NCI-H748 (cell line): ENCODE results near the gene LMBRD1.
"Not testable (repeated sequence)": the region's sequence is repeated elsewhere in the genome, so short reads cannot be mapped to it uniquely, and the experiment has no call there.

ENCODE experiments used
- DNase-seq: peaks from one replicate; lab custom pipeline; 2025; ENCODE audit not compliant: unreplicated experiment; lab: John Stamatoyannopoulos, UW

LMBRD1 gene

DNA sequence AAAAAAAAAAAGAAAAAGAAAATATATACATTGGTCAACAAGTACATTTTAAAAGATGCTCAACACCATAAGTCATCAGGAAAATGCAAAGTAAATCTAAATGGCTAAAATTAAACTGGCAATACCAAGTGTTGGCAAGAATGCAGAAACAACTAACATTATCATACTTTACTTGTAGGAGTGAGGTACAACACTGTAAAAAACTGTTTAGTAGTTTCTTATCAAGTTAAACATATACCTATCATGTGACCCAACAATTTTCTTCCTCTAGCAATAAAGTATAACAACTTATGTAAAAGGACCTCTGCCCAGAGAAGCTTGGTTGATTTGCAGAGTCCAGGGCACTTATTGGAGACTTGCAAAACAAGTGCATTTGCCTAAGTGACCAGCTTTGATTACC lies 40.4 kb downstream of the LMBRD1 start:
- no peak for DNase-seq

GRCh38 chr6:69735027-69735426 lies 61.8 kb downstream of the LMBRD1 start:
- DNase-seq = no peak

GRCh38 chr6:69732640-69733039 lies 64.2 kb downstream of the LMBRD1 start:
- peak; percentile 19 for DNase-seq

GRCh38 chr6:69732045-69732444 lies 64.8 kb downstream of the LMBRD1 start:
- no peak for DNase-seq

- peak; percentile 8 for DNase-seq
These were observed 66.8 kb downstream of the LMBRD1 start for GRCh38 chr6:69729870-69730449.

GRCh38 chr6:69722683-69723082 lies 74.1 kb downstream of the LMBRD1 start:
- no peak for DNase-seq

GRCh38 chr6:69719602-69720193 lies 77.1 kb downstream of the LMBRD1 start:
- DNase-seq = peak; percentile 46

GRCh38 chr6:69706724-69707123 lies 90.1 kb downstream of the LMBRD1 start:
- DNase-seq = no peak

GRCh38 chr6:69705954-69706353 lies 90.9 kb downstream of the LMBRD1 start:
- DNase-seq = no peak

DNA sequence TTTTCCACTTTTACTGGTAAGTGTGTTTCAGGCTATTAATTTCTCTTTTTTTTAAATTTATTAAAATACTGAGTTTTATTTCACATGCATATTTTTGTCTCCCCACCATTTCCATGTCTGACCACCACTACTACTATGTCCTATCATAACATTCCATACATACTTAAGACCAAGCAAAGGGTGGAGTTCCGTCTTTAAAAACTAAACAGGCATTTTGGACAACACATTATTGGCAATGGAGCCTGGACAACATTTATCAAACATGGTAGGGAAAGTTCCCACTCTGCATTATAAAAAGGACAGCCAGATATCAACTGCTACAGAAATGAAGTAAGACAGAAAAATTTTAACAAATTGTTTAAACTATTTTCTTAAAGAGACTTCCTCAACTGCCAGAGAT lies 91.9 kb downstream of the LMBRD1 start:
- no peak for DNase-seq

GRCh38 chr6:69699655-69700054 lies 97.2 kb downstream of the LMBRD1 start:
- no peak for DNase-seq

GRCh38 chr6:69696273-69696672 lies 100.5 kb downstream of the LMBRD1 start:
- DNase-seq = no peak

DNA sequence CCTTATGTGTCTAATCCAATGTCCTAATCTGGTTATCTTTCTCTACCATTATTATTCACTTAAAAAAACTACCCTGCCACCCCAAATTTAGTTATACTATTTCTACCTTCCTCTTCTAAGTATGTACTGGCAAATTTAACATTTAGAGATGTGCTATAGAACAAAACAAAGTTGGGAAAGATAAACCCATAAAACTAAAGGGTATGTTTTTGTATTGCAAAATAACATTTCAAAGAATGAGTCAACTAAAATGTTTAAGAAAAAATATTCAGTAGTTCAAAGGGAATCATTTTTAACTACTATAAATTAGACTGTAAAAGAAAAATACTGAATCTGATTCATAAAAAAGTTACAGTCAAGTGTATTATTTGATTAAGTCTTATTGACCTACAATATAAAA lies 103.0 kb downstream of the LMBRD1 start:
- DNase-seq = no peak

GRCh38 chr6:69690986-69691385 lies 105.8 kb downstream of the LMBRD1 start:
- DNase-seq = no peak

GRCh38 chr6:69680302-69680701 lies 116.5 kb downstream of the LMBRD1 start:
- no peak for DNase-seq

- DNase-seq = no peak
These were observed 123.5 kb downstream of the LMBRD1 start for GRCh38 chr6:69673298-69673697.

DNA sequence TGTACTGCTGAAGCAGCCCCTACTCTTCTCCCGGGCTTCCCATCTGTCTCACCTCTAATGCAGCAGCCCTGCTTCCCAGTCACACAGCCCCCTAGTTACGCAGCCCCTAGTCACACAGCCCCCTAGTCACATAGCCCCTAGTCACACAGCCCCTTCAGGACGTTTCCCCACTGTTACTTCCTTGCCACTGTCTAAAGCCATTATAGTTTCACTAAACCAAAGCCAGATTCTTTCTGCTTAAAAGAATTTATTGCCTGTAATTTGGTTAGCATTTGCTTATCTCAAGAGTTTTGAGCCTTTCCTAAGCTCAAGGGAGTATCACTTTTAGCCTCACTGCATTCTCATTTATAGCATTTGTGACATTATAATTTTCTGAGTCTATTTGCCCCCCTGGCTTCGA lies 127.9 kb downstream of the LMBRD1 start:
- no peak for DNase-seq

DNA sequence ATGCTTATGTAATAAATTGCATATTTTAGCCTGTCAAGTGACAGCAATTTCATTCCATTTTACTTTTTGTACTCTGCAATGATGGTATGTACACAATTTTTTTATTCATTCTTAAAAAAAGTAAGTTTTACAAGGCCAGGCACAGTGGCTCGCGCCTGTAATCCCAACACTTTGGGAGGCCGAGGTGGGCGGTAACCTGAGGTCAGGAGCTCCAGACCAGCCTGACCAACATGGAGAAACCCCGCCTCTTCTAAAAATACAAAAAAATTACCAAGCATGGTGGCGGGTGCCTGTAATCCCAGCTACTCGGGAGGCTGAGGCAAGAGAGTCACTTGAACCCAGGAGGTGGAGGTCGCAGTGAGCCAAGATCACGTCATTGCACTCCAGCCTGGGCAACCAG lies 130.0 kb downstream of the LMBRD1 start:
- DNase-seq = not testable (repeated sequence)

GRCh38 chr6:69665437-69665836 lies 131.4 kb downstream of the LMBRD1 start:
- no peak for DNase-seq

DNA sequence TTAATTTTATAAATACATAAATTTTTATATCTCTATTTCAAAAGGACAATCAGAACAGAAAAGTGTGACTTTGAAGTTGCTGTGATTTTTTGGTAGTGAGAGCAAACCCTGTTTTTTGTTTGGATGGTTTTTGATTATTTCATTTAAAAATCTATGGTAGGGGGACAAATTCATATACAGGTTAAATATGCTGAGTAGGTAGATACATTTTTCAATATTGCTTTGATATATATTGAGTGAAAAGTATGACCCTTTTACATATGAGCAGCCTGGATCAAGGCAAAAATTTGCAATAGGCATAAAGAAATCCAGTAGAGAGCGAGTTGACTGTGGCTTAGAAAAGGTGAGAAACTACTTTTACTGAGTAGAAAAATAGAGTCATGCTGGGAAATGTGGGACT lies 132.3 kb downstream of the LMBRD1 start:
- no peak for DNase-seq

DNA sequence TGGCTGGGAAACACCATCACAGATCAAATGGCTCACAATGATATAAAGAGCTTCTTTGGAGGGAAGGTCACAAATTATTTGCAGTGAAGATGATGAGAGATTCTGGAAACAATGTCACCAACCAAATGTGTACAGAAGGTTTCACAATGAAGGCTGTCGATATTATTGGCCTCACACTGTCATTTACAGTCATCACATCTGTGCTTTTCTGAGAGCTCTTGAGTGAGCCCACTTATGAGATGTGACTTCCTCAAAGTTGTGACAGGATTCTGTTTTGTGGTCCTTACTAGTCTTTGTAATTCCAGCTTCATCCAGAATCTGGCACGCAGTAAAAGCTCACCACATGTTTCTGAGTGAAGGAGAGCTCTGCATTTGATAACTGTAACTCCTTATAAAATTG lies 133.6 kb downstream of the LMBRD1 start:
- peak; percentile 6 for DNase-seq

DNA sequence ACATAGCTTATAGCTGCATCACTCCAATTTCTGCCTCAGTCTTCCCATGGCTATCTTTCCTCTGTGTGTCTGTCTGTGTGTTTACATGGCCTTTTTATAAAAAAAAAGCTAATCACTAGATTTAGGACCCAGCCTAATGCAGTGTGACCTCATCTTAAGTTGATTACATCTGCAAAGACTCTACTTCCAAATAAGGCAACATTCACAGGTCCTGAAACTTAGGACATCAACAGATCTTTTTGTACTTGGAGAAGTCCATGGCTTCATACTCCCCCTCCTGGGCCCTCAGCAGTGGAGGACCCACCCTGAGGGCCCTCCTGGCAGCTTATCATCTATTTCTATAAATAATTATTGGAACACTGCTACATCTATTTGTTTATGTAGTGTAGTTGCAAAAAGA lies 146.1 kb downstream of the LMBRD1 start:
- no peak for DNase-seq

DNA sequence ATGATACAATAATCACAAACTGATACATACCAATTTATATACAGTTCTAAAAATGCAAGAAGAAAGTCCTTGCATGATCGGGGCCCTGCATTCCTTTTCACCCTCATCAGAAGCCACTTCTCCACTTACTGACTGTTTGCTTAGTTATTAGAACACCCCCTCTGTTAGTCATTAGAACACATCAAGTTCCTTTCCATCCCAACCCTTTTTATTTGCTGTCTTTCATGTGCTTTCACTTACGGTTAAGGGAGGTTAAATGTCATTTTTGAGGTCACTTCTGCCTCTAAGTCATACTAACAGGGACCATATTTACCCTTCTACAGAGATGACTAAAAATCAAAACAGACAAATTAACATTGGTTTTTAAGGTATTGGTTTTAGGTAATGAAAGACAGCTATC lies 149.1 kb downstream of the LMBRD1 start:
- peak; percentile 22 for DNase-seq
